SK-N-MC (cell line): ENCODE data around the gene RAB11FIP3.
"Not testable (repeated sequence)": the region's sequence is repeated elsewhere in the genome, so short reads cannot be mapped to it uniquely, and the experiment has no call there.

ENCODE experiments used
- DNase-seq: peaks from one replicate; pipeline ENCODE4 v3.0.0-alpha.2; 2011; ENCODE audit warnings: low read depth, low spot score
- H3K27ac ChIP-seq: fragments of 200-600 bp; sonication (generic); 2 replicates; pipeline ENCODE4 v1.5.1; 2016; ENCODE audit warnings: mixed run types
- H3K36me3 ChIP-seq: fragments of 200-600 bp; sonication (generic); 2 replicates; pipeline ENCODE4 v1.6.1; 2017; ENCODE audit warnings: antibody characterized with exemption, low read length, mixed read lengths; ENCODE audit not compliant: insufficient read depth
- H3K4me3 ChIP-seq: fragments of 200-600 bp; sonication (generic); 2 replicates; pipeline ENCODE4 v1.5.1; 2016
- H3K9ac ChIP-seq: fragments of 200-600 bp; sonication (generic); 2 replicates; pipeline ENCODE4 v1.8.0; 2017; ENCODE audit warnings: mixed run types, mixed read lengths; ENCODE audit not compliant: insufficient read length
- H3K9me3 ChIP-seq: fragments of 200-600 bp; sonication (generic); 2 replicates; pipeline ENCODE4 v1.6.1; 2017; ENCODE audit warnings: low read depth, mild to moderate bottlenecking, antibody characterized with exemption, low read length, moderate library complexity, mixed read lengths
- EZH2 ChIP-seq: fragments of 200-600 bp; sonication (generic); IDR thresholded peaks from one replicate; pipeline ENCODE4 v1.6.1; 2017; ENCODE audit warnings: antibody characterized with exemption
- FOXP2 ChIP-seq: optimal IDR thresholded peaks from 2 replicates; pipeline ENCODE3; 2011; ENCODE audit warnings: mild to moderate bottlenecking, moderate library complexity; ENCODE audit not compliant: insufficient read depth; ENCODE audit errors: extremely low read length, control extremely low read depth
- POLR2AphosphoS5 ChIP-seq: IDR thresholded peaks from 2 replicates; pipeline ENCODE4 v1.6.1; 2012; ENCODE audit warnings: mild to moderate bottlenecking, low read depth, low read length, borderline replicate concordance

RAB11FIP3 gene

GRCh38 chr16:502179-502943 is 76.9 kb downstream of the RAB11FIP3 start:
- Histone ChIP-seq H3K4me3 (no peak overlapping the region), H3K9me3 (no peaks in the 10 kb centered on the region), H3K27ac (peak overlapping the region; percentile 8; the same call in 1 of the 2 replicates), H3K36me3 (no peaks in the 10 kb centered on the region), H3K9ac (no peak overlapping the region)
- TF ChIP-seq FOXP2, result no peak
- TF ChIP-seq POLR2AphosphoS5, result no peak
- no peak for TF ChIP-seq EZH2
- no peak for DNase-seq

GRCh38 chr16:503150-504071 is 78.0 kb downstream of the RAB11FIP3 start:
- TF ChIP-seq EZH2 (no peak), FOXP2 (no peak), POLR2AphosphoS5 (no peak)
- no peak overlapping the region for H3K4me3 ChIP-seq
- no peak overlapping the region for H3K9ac ChIP-seq
- H3K9me3 ChIP-seq, result no peaks in the 10 kb centered on the region
- DNase-seq, result no peak
- no peaks in the 10 kb centered on the region for H3K36me3 ChIP-seq
- no peak overlapping the region for H3K27ac ChIP-seq

GRCh38 chr16:505479-506245 is 80.2 kb downstream of the RAB11FIP3 start:
- DNase-seq, result no peak
- no peak for TF ChIP-seq FOXP2
- TF ChIP-seq POLR2AphosphoS5, result no peak
- TF ChIP-seq EZH2, result no peak
- Histone ChIP-seq H3K27ac (no peak overlapping the region), H3K9me3 (no peaks in the 10 kb centered on the region), H3K9ac (no peak overlapping the region), H3K36me3 (no peaks in the 10 kb centered on the region), H3K4me3 (no peak overlapping the region)

DNA sequence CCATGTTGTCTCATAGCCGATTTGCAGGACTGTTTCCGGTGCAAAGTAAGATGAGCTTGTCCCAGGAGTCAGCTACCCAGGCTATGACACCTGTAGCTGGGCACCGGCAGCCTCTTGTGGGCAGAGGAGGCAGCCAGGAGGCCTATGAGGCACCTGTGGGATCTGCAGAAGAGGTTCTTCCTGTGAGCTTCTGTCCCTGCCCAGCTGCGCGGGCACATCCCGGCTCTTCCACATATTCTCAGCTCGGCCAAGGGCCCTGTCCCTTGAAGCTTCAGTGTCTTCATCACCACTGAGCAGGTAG is 80.7 kb downstream of the RAB11FIP3 start:
- Histone ChIP-seq H3K4me3 (no peak overlapping the region), H3K9me3 (no peaks in the 10 kb centered on the region), H3K9ac (no peak overlapping the region), H3K36me3 (no peaks in the 10 kb centered on the region), H3K27ac (no peak overlapping the region)
- TF ChIP-seq FOXP2 (no peak), EZH2 (no peak), POLR2AphosphoS5 (no peak)
- no peak for DNase-seq

GRCh38 chr16:507527-507926 is 82.1 kb downstream of the RAB11FIP3 start:
- H3K36me3 ChIP-seq, H3K9me3 ChIP-seq, H3K4me3 ChIP-seq, H3K9ac ChIP-seq, DNase-seq, H3K27ac ChIP-seq: not testable (repeated sequence)

- no peak overlapping the region for H3K27ac ChIP-seq
- H3K9ac ChIP-seq, result no peak overlapping the region
- no peak for TF ChIP-seq EZH2
- TF ChIP-seq FOXP2, result no peak
- TF ChIP-seq POLR2AphosphoS5, result no peak
- H3K36me3 ChIP-seq, result no peaks in the 10 kb centered on the region
- no peak overlapping the region for H3K4me3 ChIP-seq
- no peaks in the 10 kb centered on the region for H3K9me3 ChIP-seq
- DNase-seq, result no peak
Measured at GRCh38 chr16:507996-508395, 82.5 kb downstream of the RAB11FIP3 start.

GRCh38 chr16:508884-509736 is 83.7 kb downstream of the RAB11FIP3 start:
- no peaks in the 10 kb centered on the region for H3K36me3 ChIP-seq
- no peak overlapping the region for H3K9ac ChIP-seq
- H3K4me3 ChIP-seq, result no peak overlapping the region
- DNase-seq, result no peak
- no peak for TF ChIP-seq FOXP2
- TF ChIP-seq EZH2, result no peak
- no peak for TF ChIP-seq POLR2AphosphoS5
- no peaks in the 10 kb centered on the region for H3K9me3 ChIP-seq
- H3K27ac ChIP-seq, result no peak overlapping the region
